Natural killer cell (primary cell): ENCODE measurements around the gene MAP3K21. TPM values are rescaled to one million over a fixed set of nuclear protein-coding genes. Genes with fewer than 3 reads are reported as not detected.

Experiments used
- ATAC-seq, 3 donors: fragments of 150-1000 bp in 2 of 3; fragments of 200-7000 bp in 1 of 3; cut with Tn5 transposase; 1 replicate in 1 of 3; 2 replicates in 2 of 3; pipeline ENCODE4 v1.10.0; 2021; ENCODE audit warnings: mild to moderate bottlenecking in 2 of 3, moderate library complexity in 2 of 3
- DNase-seq, 2 donors: peaks; one replicate each; pipeline versions ENCODE4 v3.0.0 to v3.0.0-alpha.2; 2013 to 2021; ENCODE audit warnings: mixed read lengths in 1 of 2
- H3K27ac ChIP-seq: one replicate; pipeline ENCODE4 v1.5.1; 2013; ENCODE audit warnings: mild to moderate bottlenecking, low read length
- H3K27me3 ChIP-seq: one replicate; pipeline ENCODE4 v1.6.1; 2013; ENCODE audit warnings: low read length; ENCODE audit not compliant: control insufficient read depth, insufficient read depth
- H3K36me3 ChIP-seq: one replicate; pipeline ENCODE4 v1.6.1; 2013; ENCODE audit warnings: low read length; ENCODE audit not compliant: control insufficient read depth, insufficient read depth
- H3K4me1 ChIP-seq: one replicate; pipeline ENCODE4 v1.6.1; 2013; ENCODE audit warnings: low read length; ENCODE audit not compliant: control insufficient read depth, insufficient read depth
- H3K4me3 ChIP-seq: one replicate; pipeline ENCODE4 v1.5.1; 2013; ENCODE audit warnings: low read length
- H3K9me3 ChIP-seq: one replicate; pipeline ENCODE4 v1.6.1; 2013; ENCODE audit warnings: low read length; ENCODE audit not compliant: control insufficient read depth, insufficient read depth
- H3K27ac Mint-ChIP-seq, 2 donors: one replicate each; pipeline ENCODE4 v1.8.0; 2022; ENCODE audit warnings: mild to moderate bottlenecking in 2 of 2, mixed read lengths in 2 of 2, moderate library complexity in 1 of 2
- H3K27me3 Mint-ChIP-seq, 2 donors: one replicate each; pipeline ENCODE4 v1.8.0; 2022; ENCODE audit warnings: low read depth in 2 of 2, mixed read lengths in 2 of 2
- H3K36me3 Mint-ChIP-seq: one replicate; pipeline ENCODE4 v1.8.0; 2022; ENCODE audit warnings: mixed read lengths
- H3K4me1 Mint-ChIP-seq, 2 donors: one replicate each; pipeline ENCODE4 v1.8.0; 2022; ENCODE audit warnings: mixed read lengths in 2 of 2
- H3K4me3 Mint-ChIP-seq: one replicate; pipeline ENCODE4 v1.8.0; 2022; ENCODE audit warnings: mild to moderate bottlenecking, moderate library complexity, mixed read lengths
- H3K9me3 Mint-ChIP-seq, 2 donors: one replicate each; pipeline ENCODE4 v1.8.0; 2022; ENCODE audit warnings: mixed read lengths in 2 of 2
- WGBS: methylation state at CpG from one replicate; pipeline ENCODE4 v1.1.7; 2013; ENCODE audit warnings: missing lambda C conversion rate; ENCODE audit not compliant: insufficient coverage; 5-methylcytosine and 5-hydroxymethylcytosine counted together
- intact Hi-C: fragments of 100-400 bp; cut with micrococcal nuclease; formaldehyde crosslinking; loops from one replicate; pipeline ENCODE4 v1.14.2; 2022
- total RNA-seq, 4 donors: library from RNA; stranded (reverse); fragments of 120-200 nt in 1 of 4; gene quantifications; one replicate each; pipeline versions ENCODE4 v1.2.3 to v1.2.4, GENCODE V29; 2013 to 2022
- TF ChIP-seq, protein P1 (sequence below): fragments of 200-600 bp; IDR thresholded peaks from one replicate; pipeline ENCODE4 v1.8.0; 2022; ENCODE audit warnings: antibody characterized with exemption

The MAP3K21 gene
- total RNA-seq, 3 donors from 2014 or later (not counting 1 experiment from before 2014, with no cell fraction given) = 0.14 to 0.70 (median 0.27) TPM

DNA sequence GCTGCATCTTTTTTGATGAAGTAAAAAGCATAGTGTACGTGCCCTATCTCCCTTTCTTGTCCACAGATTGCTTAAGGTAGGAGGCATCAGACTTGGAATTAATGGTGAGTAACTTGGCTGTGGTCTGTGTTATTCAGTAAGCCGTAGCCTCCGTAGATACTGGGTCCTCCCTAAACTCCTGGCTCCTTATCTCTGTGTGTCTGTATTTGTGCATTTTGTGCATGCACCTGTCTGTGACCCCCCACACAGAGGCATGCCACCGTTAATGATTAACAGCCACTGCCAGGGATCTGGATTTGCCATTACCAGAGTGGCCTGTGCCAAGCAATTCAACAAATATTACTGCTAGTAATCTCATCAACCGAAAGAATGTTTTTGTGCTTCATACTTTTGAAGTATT, 31.9 kb downstream of the MAP3K21 start:
- TF ChIP-seq, protein P1, sequence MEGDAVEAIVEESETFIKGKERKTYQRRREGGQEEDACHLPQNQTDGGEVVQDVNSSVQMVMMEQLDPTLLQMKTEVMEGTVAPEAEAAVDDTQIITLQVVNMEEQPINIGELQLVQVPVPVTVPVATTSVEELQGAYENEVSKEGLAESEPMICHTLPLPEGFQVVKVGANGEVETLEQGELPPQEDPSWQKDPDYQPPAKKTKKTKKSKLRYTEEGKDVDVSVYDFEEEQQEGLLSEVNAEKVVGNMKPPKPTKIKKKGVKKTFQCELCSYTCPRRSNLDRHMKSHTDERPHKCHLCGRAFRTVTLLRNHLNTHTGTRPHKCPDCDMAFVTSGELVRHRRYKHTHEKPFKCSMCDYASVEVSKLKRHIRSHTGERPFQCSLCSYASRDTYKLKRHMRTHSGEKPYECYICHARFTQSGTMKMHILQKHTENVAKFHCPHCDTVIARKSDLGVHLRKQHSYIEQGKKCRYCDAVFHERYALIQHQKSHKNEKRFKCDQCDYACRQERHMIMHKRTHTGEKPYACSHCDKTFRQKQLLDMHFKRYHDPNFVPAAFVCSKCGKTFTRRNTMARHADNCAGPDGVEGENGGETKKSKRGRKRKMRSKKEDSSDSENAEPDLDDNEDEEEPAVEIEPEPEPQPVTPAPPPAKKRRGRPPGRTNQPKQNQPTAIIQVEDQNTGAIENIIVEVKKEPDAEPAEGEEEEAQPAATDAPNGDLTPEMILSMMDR = no peak
- no peak overlapping the region for H3K4me3 Mint-ChIP-seq
- Histone ChIP-seq H3K27me3 (no peaks in the 10 kb centered on the region), H3K36me3 (no peaks in the 10 kb centered on the region), H3K4me3 (no peak overlapping the region), H3K27ac (no peak overlapping the region), H3K9me3 (no peaks in the 10 kb centered on the region), H3K4me1 (no peaks in the 10 kb centered on the region)
- 95% methylated on average over 4 of the region's 5 CpGs for WGBS
- peaks cover 0 to 5% of the 10 kb centered on the region in 2 donors for H3K4me1 Mint-ChIP-seq
- no peaks in the 10 kb centered on the region for H3K9me3 Mint-ChIP-seq
- no peaks in the 10 kb centered on the region for H3K36me3 Mint-ChIP-seq
- DNase-seq (no peak), ATAC-seq (no peak)
- intact Hi-C loops = no loop called here
- H3K27ac Mint-ChIP-seq = no peak overlapping the region
- peaks cover 10 to 15% of the 10 kb centered on the region in 2 donors for H3K27me3 Mint-ChIP-seq

DNA sequence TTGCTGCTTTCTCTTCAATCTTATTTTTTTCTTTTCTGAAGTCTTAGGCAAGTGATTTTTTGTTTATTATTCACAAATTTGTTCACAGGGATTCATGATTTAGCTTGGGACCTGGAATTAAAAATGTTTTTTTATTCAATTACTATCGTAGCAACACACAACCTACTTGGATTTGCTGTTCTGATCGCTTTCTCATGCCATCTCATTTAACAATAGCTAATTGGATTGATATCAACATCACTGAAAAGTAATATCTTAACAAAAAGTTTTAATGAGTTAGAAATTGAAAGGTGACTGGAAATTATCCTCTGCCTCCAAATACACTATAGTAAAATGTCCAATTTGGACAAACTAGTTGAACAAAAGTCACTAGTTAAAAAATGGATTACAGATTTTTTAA, 32.4 kb downstream of the MAP3K21 start:
- WGBS = 80% methylated on average over 1 of the region's 2 CpGs
- intact Hi-C loops = no loop called here
- Histone ChIP-seq H3K27ac (no peak overlapping the region), H3K4me3 (no peak overlapping the region), H3K9me3 (no peaks in the 10 kb centered on the region), H3K4me1 (no peaks in the 10 kb centered on the region), H3K36me3 (no peaks in the 10 kb centered on the region), H3K27me3 (no peaks in the 10 kb centered on the region)
- Mint-ChIP-seq H3K36me3 (no peaks in the 10 kb centered on the region), H3K27me3 (peaks cover 10 to 18% of the 10 kb centered on the region in 2 donors), H3K4me3 (no peak overlapping the region), H3K4me1 (peaks cover 0 to 5% of the 10 kb centered on the region in 2 donors), H3K9me3 (no peaks in the 10 kb centered on the region), H3K27ac (no peak overlapping the region)
- ATAC-seq (no peak), DNase-seq (no peak)
- TF ChIP-seq, protein P1 = no peak

DNA sequence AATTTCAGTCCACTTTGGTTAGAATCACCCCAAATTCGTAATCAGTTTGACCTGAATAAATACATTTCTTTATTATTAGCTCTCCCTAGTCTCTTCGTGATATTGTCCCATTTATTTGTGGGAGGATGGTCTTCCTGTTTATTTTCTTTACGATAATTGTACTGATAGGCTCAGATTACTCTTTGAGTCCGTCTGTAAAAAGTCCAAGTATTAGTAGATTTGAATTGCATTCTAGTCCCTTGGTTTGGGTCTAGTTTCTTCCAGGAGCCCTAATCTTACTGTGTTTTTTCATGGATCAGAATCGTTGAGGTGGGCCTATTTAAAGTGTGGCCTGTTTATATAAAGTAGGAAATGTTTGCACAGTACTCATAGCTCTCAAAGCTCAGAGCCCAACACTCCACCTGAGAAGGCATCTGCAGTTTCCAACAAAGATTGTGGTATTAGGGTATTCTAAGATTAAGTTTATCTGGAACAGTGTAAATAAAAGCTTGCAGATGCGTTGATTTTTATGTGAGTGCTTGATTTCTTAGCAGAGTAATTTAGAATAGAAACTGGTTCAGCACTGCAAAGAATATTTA, 33.1 kb downstream of the MAP3K21 start:
- WGBS = 94% methylated on average over 4 of the region's 6 CpGs
- H3K27ac ChIP-seq = no peak overlapping the region
- peaks cover 10 to 18% of the 10 kb centered on the region in 2 donors for H3K27me3 Mint-ChIP-seq
- H3K4me3 ChIP-seq = no peak overlapping the region
- no peaks in the 10 kb centered on the region for H3K9me3 Mint-ChIP-seq
- no peaks in the 10 kb centered on the region for H3K36me3 Mint-ChIP-seq
- no peak overlapping the region for H3K27ac Mint-ChIP-seq
- no peaks in the 10 kb centered on the region for H3K27me3 ChIP-seq
- H3K4me3 Mint-ChIP-seq = no peak overlapping the region
- H3K9me3 ChIP-seq = no peaks in the 10 kb centered on the region
- peaks cover 0 to 5% of the 10 kb centered on the region in 2 donors for H3K4me1 Mint-ChIP-seq
- TF ChIP-seq, protein P1 = no peak
- no peak for ATAC-seq
- no peaks in the 10 kb centered on the region for H3K4me1 ChIP-seq
- no peak for DNase-seq
- intact Hi-C loops = no loop called here
- H3K36me3 ChIP-seq = no peaks in the 10 kb centered on the region

DNA sequence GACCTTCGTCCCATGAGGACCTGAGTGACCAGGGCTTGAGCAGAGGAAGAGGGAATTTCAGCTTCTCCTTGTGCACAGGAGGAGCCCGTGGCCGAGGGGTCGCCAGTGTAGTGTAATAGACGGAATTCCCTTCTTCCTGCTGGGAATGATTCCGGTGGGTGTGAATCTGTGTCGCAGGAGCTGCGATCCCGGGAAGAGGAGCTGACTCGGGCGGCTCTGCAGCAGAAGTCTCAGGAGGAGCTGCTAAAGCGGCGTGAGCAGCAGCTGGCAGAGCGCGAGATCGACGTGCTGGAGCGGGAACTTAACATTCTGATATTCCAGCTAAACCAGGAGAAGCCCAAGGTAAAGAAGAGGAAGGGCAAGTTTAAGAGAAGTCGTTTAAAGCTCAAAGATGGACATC, 34.4 kb downstream of the MAP3K21 start:
- no peak overlapping the region for H3K4me3 Mint-ChIP-seq
- no peak overlapping the region for H3K27ac Mint-ChIP-seq
- H3K27ac ChIP-seq = no peak overlapping the region

More for the DNA sequence above, 34.4 kb downstream of the MAP3K21 start:
- no peaks in the 10 kb centered on the region for H3K9me3 Mint-ChIP-seq
- ATAC-seq (no peak), DNase-seq (no peak)
- Histone ChIP-seq H3K4me1 (no peaks in the 10 kb centered on the region), H3K36me3 (no peaks in the 10 kb centered on the region), H3K27me3 (no peaks in the 10 kb centered on the region), H3K9me3 (no peaks in the 10 kb centered on the region), H3K4me3 (no peak overlapping the region)
- H3K36me3 Mint-ChIP-seq = no peaks in the 10 kb centered on the region
- TF ChIP-seq, protein P1 = no peak
- H3K27me3 Mint-ChIP-seq = peaks cover 6 to 18% of the 10 kb centered on the region in 2 donors
- H3K4me1 Mint-ChIP-seq = peaks cover 0 to 5% of the 10 kb centered on the region in 2 donors
- WGBS = 91% methylated on average over 19 of the region's 19 CpGs
- intact Hi-C loops = no loop called here
